Suprapubic skin (tissue), 3 donors: ENCODE data around the gene CDH5.

Source experiments
- CTCF ChIP-seq, 2 donors: fragments of 200-600 bp in 1 of 2; fragments of 450-650 bp in 1 of 2; sonication (generic) in 1 of 2; IDR thresholded peaks; one replicate each; pipeline ENCODE4 v1.5.1; 2016 to 2019; ENCODE audit warnings: antibody characterized with exemption in 2 of 2, mild to moderate bottlenecking in 1 of 2, moderate library complexity in 1 of 2
- POLR2A ChIP-seq, 2 donors: fragments of 450-650 bp; IDR thresholded peaks; one replicate each; pipeline ENCODE4 v1.6.1; 2017; ENCODE audit warnings: antibody characterized with exemption in 2 of 2, mild to moderate bottlenecking in 2 of 2, moderate library complexity in 2 of 2

GRCh38 chr16:66359012-66359411 is 7.5 kb upstream of the CDH5 start:
- TF ChIP-seq CTCF (IDR thresholded peaks at IDR 0.05) (no peak), POLR2A (IDR thresholded peaks at IDR 0.05) (no peak)
